PC-9 (cell line): ENCODE data around the gene SYNJ2.

ENCODE experiments used
- CTCF ChIP-seq: fragments of 200-600 bp; sonication (generic); conservative IDR thresholded peaks from 2 replicates; pipeline ENCODE4 v1.6.1; 2017; ENCODE audit warnings: mixed run types, antibody characterized with exemption, mild to moderate bottlenecking, moderate library complexity
- EZH2 ChIP-seq: fragments of 200-600 bp; sonication (generic); IDR thresholded peaks from 2 replicates; pipeline ENCODE4 v1.8.0; 2017; ENCODE audit warnings: antibody characterized with exemption, low read depth

GRCh38 chr6:158143700-158144099, 162.0 kb downstream of the SYNJ2 start:
- peak; percentile 38; the same call in 1 of the 2 replicates for TF ChIP-seq CTCF
- TF ChIP-seq EZH2, result no peak
